ENCODE results near the gene DEFB131A. TPM values are rescaled to one million over a fixed set of nuclear protein-coding genes. Genes with fewer than 3 reads are reported as not detected.
"Not testable (repeated sequence)": the region's sequence is repeated elsewhere in the genome, so short reads cannot be mapped to it uniquely, and the experiment has no call there.

DEFB131A gene, protein sequence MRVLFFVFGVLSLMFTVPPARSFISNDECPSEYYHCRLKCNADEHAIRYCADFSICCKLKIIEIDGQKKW
- not detected for total RNA-seq

DNA sequence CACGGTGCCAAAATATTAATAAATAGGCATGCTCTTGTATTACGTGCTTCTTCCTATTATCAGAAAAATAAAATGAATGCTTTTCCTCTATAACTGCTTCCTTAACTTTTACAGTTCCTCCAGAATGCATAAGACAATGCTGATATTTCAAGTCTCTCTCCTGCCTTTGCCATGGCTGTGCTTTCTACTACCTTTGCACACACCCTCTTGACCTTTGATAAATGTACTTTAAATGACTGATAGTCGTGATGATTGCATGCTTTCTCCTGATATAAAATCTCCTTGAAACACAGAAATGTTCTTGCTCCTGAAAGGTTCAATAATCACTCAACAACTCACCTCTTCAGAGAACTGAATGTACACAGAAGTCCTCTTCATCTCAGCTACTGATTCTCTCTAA is at the start of gene DEFB131A:
Gene DEFB131A (plus strand): TSS at position 301 of the 400 bp plus-strand sequence. CDS start 120 bp downstream, outside the sequence.
- DNase-seq (ENCODE audit: low spot score in 2 of 2); H3K4me3 ChIP-seq; H3K4me1 ChIP-seq; H3K27me3 ChIP-seq; H3K27ac ChIP-seq; H3K9me3 ChIP-seq; intact Hi-C loops (cut with DNase I); H3K36me3 ChIP-seq: not testable (repeated sequence)

DNA sequence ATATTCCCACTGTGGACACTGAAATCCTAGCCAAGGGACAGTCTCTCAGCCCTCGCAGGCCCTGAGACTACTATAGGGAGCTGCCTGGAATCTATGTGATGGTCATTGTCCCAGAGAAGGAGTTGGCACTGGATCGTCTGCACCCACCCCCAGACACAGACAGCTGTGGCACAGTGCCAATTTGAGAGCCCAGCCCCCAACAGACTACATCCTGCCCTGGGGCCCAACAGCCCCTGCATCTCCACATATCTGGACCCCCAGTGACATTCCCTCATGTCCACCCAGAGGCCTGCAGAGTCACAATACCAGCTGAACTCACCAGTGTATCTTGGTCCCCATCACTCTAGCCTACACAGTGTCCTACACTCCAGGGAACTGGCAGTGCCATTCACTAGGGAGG is 38.4 kb upstream of the DEFB131A start:
- intact Hi-C loops (cut with DNase I); H3K4me1 ChIP-seq; H3K27ac ChIP-seq; H3K4me3 ChIP-seq; H3K27me3 ChIP-seq; H3K9me3 ChIP-seq; DNase-seq (ENCODE audit: low spot score in 2 of 2); H3K36me3 ChIP-seq: not testable (repeated sequence)

GRCh38 chr4:9406491-9406890 is 37.7 kb upstream of the DEFB131A start:
- H3K36me3 ChIP-seq; H3K9me3 ChIP-seq; H3K4me3 ChIP-seq; H3K4me1 ChIP-seq; intact Hi-C loops (cut with DNase I); DNase-seq (ENCODE audit: low spot score in 2 of 2); H3K27ac ChIP-seq; H3K27me3 ChIP-seq: not testable (repeated sequence)

GRCh38 chr4:9409793-9410192 is 34.4 kb upstream of the DEFB131A start:
- Histone ChIP-seq H3K4me3 (no peak overlapping the region), H3K27ac (no peak overlapping the region), H3K9me3 (no peaks in the 10 kb centered on the region), H3K4me1 (no peaks in the 10 kb centered on the region), H3K27me3 (no peaks in the 10 kb centered on the region), H3K36me3 (no peaks in the 10 kb centered on the region)
- intact Hi-C loops (cut with DNase I), result no loop called here
- TF ChIP-seq, protein P1, sequence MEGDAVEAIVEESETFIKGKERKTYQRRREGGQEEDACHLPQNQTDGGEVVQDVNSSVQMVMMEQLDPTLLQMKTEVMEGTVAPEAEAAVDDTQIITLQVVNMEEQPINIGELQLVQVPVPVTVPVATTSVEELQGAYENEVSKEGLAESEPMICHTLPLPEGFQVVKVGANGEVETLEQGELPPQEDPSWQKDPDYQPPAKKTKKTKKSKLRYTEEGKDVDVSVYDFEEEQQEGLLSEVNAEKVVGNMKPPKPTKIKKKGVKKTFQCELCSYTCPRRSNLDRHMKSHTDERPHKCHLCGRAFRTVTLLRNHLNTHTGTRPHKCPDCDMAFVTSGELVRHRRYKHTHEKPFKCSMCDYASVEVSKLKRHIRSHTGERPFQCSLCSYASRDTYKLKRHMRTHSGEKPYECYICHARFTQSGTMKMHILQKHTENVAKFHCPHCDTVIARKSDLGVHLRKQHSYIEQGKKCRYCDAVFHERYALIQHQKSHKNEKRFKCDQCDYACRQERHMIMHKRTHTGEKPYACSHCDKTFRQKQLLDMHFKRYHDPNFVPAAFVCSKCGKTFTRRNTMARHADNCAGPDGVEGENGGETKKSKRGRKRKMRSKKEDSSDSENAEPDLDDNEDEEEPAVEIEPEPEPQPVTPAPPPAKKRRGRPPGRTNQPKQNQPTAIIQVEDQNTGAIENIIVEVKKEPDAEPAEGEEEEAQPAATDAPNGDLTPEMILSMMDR (IDR thresholded peaks at IDR 0.05), result no peak
- no peak for DNase-seq (ENCODE audit: low spot score in 2 of 2)

DNA sequence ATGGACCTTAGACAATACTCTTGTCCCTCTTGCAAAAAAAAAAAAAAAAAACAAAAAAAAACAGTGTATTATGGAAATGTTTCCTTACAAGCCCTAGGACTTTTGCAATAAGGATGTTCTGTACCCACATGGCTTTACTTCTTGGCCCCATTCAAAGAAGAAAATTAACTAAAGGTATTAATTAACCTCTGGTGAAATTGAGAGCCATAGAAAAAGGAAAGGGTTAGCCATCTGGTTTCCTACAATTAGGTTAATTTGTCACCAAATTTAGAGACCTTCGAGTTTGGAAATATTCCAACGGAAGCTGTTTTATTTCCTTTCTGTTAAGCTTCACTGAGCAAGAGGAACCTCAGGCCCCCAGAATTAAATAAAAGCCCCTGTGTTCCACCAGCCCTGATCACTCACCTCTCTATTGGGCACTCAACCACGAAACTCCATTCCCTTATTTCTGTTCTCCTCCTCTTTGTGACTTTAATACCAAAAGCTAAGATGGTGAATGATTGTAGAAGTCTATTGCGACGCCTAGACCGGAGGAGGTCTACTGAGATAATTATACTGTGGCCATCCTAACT is 22.2 kb upstream of the DEFB131A start:
- DNase-seq (ENCODE audit: low spot score in 2 of 2); H3K4me3 ChIP-seq; H3K4me1 ChIP-seq; H3K27me3 ChIP-seq; H3K9me3 ChIP-seq; intact Hi-C loops (cut with DNase I); H3K27ac ChIP-seq; H3K36me3 ChIP-seq: not testable (repeated sequence)

- H3K36me3 ChIP-seq; H3K27ac ChIP-seq; H3K9me3 ChIP-seq; H3K27me3 ChIP-seq; DNase-seq (ENCODE audit: low spot score in 2 of 2); H3K4me3 ChIP-seq; H3K4me1 ChIP-seq; intact Hi-C loops (cut with DNase I): not testable (repeated sequence)
Observed at GRCh38 chr4:9425916-9426315, 18.3 kb upstream of the DEFB131A start.

- H3K9me3 ChIP-seq; H3K27me3 ChIP-seq; H3K36me3 ChIP-seq; H3K4me3 ChIP-seq; H3K27ac ChIP-seq; H3K4me1 ChIP-seq; DNase-seq (ENCODE audit: low spot score in 2 of 2); intact Hi-C loops (cut with DNase I): not testable (repeated sequence)
Observed at GRCh38 chr4:9430061-9430460, 14.2 kb upstream of the DEFB131A start.

GRCh38 chr4:9433320-9433719 is 10.9 kb upstream of the DEFB131A start:
- H3K4me3 ChIP-seq; H3K36me3 ChIP-seq; H3K9me3 ChIP-seq; H3K4me1 ChIP-seq; H3K27ac ChIP-seq; H3K27me3 ChIP-seq; intact Hi-C loops (cut with DNase I); DNase-seq (ENCODE audit: low spot score in 2 of 2): not testable (repeated sequence)

DNA sequence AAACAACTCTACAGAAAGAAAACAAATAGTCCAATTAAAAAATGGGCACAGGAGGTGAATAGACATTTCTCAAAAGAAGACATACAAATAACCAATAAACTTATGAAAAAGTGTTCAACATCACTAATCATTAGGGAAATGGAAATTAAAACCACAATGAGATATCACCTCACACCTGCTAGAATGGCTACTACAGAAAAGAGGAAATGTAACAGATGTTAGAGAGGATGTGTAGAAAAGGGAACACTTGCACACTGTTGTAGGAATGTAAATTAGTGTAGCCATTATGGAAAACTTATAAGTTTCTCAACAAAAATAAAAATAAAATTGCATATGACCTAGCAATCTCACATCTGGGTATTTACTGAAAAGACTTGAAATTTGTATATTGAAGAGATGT is 7.5 kb upstream of the DEFB131A start:
- H3K4me1 ChIP-seq; H3K27me3 ChIP-seq; H3K9me3 ChIP-seq; DNase-seq (ENCODE audit: low spot score in 2 of 2); H3K27ac ChIP-seq; H3K4me3 ChIP-seq; intact Hi-C loops (cut with DNase I); H3K36me3 ChIP-seq: not testable (repeated sequence)

DNA sequence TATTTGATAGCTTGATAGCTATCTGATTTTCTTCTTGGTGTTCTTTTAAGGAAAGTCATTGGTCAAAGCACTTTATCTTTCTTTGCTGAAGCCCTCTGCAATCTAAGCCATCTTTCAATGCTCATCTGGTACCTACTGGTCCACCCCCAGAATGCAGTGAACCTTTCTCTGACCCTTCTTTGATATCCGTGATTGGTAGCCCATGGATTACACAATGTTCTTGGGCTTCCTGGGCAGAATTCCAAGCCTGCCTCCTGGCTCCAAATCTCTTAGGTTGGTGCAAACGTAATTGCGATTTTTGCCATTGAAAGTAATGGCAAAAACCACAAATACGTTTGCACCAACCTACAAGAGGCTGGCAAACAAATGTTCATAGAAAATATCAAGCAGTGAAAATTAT is 1.9 kb upstream of the DEFB131A start:
- DNase-seq (ENCODE audit: low spot score in 2 of 2); intact Hi-C loops (cut with DNase I); H3K27ac ChIP-seq; H3K36me3 ChIP-seq; H3K4me1 ChIP-seq; H3K27me3 ChIP-seq; H3K9me3 ChIP-seq; H3K4me3 ChIP-seq: not testable (repeated sequence)

DNA sequence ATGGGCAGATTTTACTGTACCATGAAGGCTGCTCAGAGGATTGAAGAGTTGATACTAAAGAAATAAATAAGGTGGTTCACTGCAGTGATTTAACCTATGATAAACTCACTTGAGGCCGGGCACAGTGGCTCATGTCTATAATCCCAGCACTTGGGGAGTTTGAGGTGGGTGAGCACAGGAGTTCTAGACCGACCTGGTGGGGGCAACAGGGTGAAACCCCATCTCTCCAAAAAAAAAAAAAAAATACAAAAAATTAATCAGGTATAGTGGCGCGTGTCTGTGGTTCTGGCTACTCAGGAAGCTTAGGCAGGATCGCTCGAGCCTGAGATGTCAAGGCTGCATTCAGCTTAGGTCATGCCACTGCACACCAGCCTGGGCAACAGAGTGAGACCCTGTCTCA is 467 bp downstream of the DEFB131A start:
- intact Hi-C loops (cut with DNase I); H3K27me3 ChIP-seq; H3K36me3 ChIP-seq; H3K4me3 ChIP-seq; H3K27ac ChIP-seq; DNase-seq (ENCODE audit: low spot score in 2 of 2); H3K9me3 ChIP-seq; H3K4me1 ChIP-seq: not testable (repeated sequence)

DNA sequence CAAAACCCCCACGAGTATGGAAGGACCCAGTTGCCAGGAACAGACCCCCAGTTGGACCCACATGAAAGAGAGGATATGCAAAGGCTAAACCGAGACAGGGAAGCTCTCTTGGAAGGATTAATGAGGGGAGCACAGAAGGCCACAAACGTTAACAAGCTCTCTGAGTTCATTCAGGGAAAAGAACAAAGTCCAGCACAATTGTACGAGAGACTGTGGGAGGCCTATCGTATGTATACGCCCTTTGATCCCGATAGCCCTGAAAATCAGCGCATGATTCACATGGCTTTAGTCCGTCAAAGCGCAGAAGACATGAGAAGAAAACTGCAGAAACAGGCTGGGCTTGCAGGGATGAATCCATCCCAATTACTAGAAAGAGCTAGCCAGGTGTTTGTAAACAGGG is 8.0 kb downstream of the DEFB131A start:
- DNase-seq (ENCODE audit: low spot score in 2 of 2); H3K4me1 ChIP-seq; H3K36me3 ChIP-seq; H3K27ac ChIP-seq; H3K4me3 ChIP-seq; H3K9me3 ChIP-seq; intact Hi-C loops (cut with DNase I); H3K27me3 ChIP-seq: not testable (repeated sequence)

DNA sequence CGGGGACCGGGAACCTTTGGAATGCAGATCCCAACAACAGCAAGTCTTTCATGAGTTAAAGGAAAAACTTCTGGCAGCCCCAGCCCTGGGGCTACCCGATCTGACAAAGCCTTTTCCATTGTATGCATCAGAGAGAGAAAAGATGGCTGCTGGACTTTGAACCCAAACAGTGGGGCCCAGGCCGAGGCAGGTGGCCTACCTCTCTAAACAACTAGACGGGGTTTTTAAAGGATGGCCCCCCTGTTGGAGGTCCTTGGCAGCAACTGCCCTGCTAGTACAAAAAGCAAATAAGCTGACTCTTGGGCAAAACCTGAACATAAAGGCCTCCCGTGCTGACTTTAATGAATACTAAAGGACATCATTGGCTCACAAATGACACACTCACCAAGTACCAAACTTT is 10.1 kb downstream of the DEFB131A start:
- H3K36me3 ChIP-seq; H3K4me3 ChIP-seq; intact Hi-C loops (cut with DNase I); DNase-seq (ENCODE audit: low spot score in 2 of 2); H3K9me3 ChIP-seq; H3K27ac ChIP-seq; H3K27me3 ChIP-seq; H3K4me1 ChIP-seq: not testable (repeated sequence)

DNA sequence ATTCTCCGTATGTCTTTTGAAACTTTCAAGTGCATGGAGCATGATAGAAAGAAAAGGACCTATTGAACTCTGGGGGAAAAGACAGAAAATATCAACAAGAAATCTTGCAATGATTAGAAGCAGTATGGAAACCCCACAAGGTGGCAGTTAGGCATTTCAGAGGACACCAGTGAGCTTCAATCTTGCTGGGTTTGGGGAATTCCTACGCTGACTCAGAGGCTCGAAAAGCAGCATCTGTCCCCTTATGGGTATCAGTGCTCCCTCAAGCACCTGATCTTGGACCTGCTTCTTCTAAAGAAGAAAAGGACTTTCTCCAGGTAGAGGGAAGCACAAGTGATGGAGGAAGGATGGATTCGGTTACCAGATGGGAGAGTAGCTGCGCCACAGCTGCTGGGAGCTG is 10.8 kb downstream of the DEFB131A start:
- H3K27me3 ChIP-seq; H3K4me3 ChIP-seq; intact Hi-C loops (cut with DNase I); H3K27ac ChIP-seq; H3K9me3 ChIP-seq; H3K36me3 ChIP-seq; H3K4me1 ChIP-seq; DNase-seq (ENCODE audit: low spot score in 2 of 2): not testable (repeated sequence)

Measured in ascending aorta (tissue), 2 donors.